HEK293 (cell line): ENCODE data around the gene HIVEP2.
A peak's percentile ranks its signal among the peaks of the same experiment; 100 is the strongest.

Experiments
- CTCF ChIA-PET: fragments of 350-600 bp; formaldehyde crosslinking; extraction: SDS; loops from one replicate; lab custom pipeline; 2021; ENCODE audit warnings: antibody characterized with exemption; lab: Yijun Ruan, JAX
- POLR2A ChIA-PET: fragments of 300-600 bp; formaldehyde crosslinking; extraction: SDS; loops from one replicate; lab custom pipeline; 2020; ENCODE audit warnings: antibody characterized with exemption, inconsistent platforms; lab: Yijun Ruan, JAX
- H3K27ac ChIP-seq: fragments of 200-500 bp; sonication (Bioruptor generic); 2 replicates; pipeline ENCODE4 v1.5.1; 2014; ENCODE audit warnings: low read depth, low read length, control low read depth, inconsistent platforms; ENCODE audit errors: extremely low read depth
- H3K36me3 ChIP-seq, 2 experiments: fragments of 200-500 bp in 1 of 2; sonication (Bioruptor generic) in 1 of 2; 1 replicate in 1 of 2; 2 replicates in 1 of 2; pipeline ENCODE4 v1.5.1; 2014 to 2017; ENCODE audit warnings: inconsistent platforms in 2 of 2, low read length in 2 of 2; ENCODE audit not compliant: control insufficient read depth in 2 of 2, insufficient read depth in 1 of 2
- H3K4me1 ChIP-seq: fragments of 200-500 bp; sonication (Bioruptor generic); 2 replicates; pipeline ENCODE4 v1.5.1; 2014; ENCODE audit warnings: mild to moderate bottlenecking, low read length, inconsistent platforms; ENCODE audit not compliant: control insufficient read depth, insufficient read depth
- H3K4me3 ChIP-seq: 2 replicates; pipeline ENCODE4 v1.5.1; 2011; ENCODE audit warnings: low read depth, mild to moderate bottlenecking, control low read depth, low read length, moderate library complexity
- H3K9me3 ChIP-seq: fragments of 200-500 bp; sonication (Bioruptor generic); 2 replicates; pipeline ENCODE4 v1.5.1; 2014; ENCODE audit warnings: low read depth, low read length, inconsistent platforms; ENCODE audit not compliant: control insufficient read depth, insufficient read depth
- GFI1B ChIP-seq: fragments of 450-650 bp; formaldehyde crosslinking; IDR thresholded peaks from 2 replicates; pipeline ENCODE4 v1.5.1; 2016; ENCODE audit warnings: missing biosample characterization, missing genetic modification characterization
- GLI4 ChIP-seq: fragments of 450-650 bp; formaldehyde crosslinking; IDR thresholded peaks from 2 replicates; pipeline ENCODE4 v1.5.1; 2016; ENCODE audit warnings: missing biosample characterization, missing genetic modification characterization
- KLF1 ChIP-seq: fragments of 450-650 bp; formaldehyde crosslinking; IDR thresholded peaks from 2 replicates; pipeline ENCODE4 v1.5.1; 2016; ENCODE audit warnings: missing biosample characterization, missing genetic modification characterization
- KLF9 ChIP-seq: fragments of 450-650 bp; formaldehyde crosslinking; IDR thresholded peaks from 2 replicates; pipeline ENCODE4 v1.5.1; 2016; ENCODE audit warnings: missing biosample characterization, missing genetic modification characterization, low read depth
- MEIS1 ChIP-seq: sonication (generic); formaldehyde crosslinking; IDR thresholded peaks from 2 replicates; pipeline ENCODE4 v1.8.1; 2022; ENCODE audit warnings: missing genetic modification reagents, mild to moderate bottlenecking, borderline replicate concordance
- PRDM10 ChIP-seq: fragments of 450-650 bp; formaldehyde crosslinking; IDR thresholded peaks from 2 replicates; pipeline ENCODE4 v1.5.1; 2016; ENCODE audit warnings: missing biosample characterization, missing genetic modification characterization
- PRDM6 ChIP-seq: fragments of 450-650 bp; formaldehyde crosslinking; IDR thresholded peaks from 2 replicates; pipeline ENCODE4 v1.5.1; 2017; ENCODE audit warnings: missing biosample characterization, missing genetic modification characterization
- REPIN1 ChIP-seq: fragments of 450-650 bp; formaldehyde crosslinking; IDR thresholded peaks from 2 replicates; pipeline ENCODE4 v1.5.1; 2017; ENCODE audit warnings: missing biosample characterization, missing genetic modification characterization, low read depth
- SETDB1 ChIP-seq: IDR thresholded peaks from one replicate; pipeline ENCODE4 v1.6.1; 2017; ENCODE audit warnings: mild to moderate bottlenecking, low read length, moderate library complexity, mixed read lengths; ENCODE audit not compliant: insufficient read length
- SP2 ChIP-seq: fragments of 450-650 bp; formaldehyde crosslinking; IDR thresholded peaks from 2 replicates; pipeline ENCODE4 v1.5.1; 2016; ENCODE audit warnings: missing biosample characterization, missing genetic modification characterization
- YY1 ChIP-seq: fragments of 450-650 bp; formaldehyde crosslinking; IDR thresholded peaks from 2 replicates; pipeline ENCODE4 v1.5.1; 2018; ENCODE audit warnings: missing biosample characterization, missing genetic modification characterization
- ZBTB21 ChIP-seq: fragments of 450-650 bp; formaldehyde crosslinking; IDR thresholded peaks from 2 replicates; pipeline ENCODE4 v1.5.1; 2017; ENCODE audit warnings: missing biosample characterization, missing genetic modification characterization
- ZBTB44 ChIP-seq: fragments of 450-650 bp; IDR thresholded peaks from 2 replicates; pipeline ENCODE4 v1.5.1; 2018; ENCODE audit warnings: missing biosample characterization, mild to moderate bottlenecking, missing genetic modification characterization
- ZBTB6 ChIP-seq: fragments of 450-650 bp; formaldehyde crosslinking; IDR thresholded peaks from 2 replicates; pipeline ENCODE4 v1.5.1; 2017; ENCODE audit warnings: missing biosample characterization, missing genetic modification characterization
- ZBTB8A ChIP-seq: fragments of 450-650 bp; formaldehyde crosslinking; IDR thresholded peaks from 2 replicates; pipeline ENCODE4 v1.5.1; 2016; ENCODE audit warnings: missing biosample characterization, missing genetic modification characterization
- ZNF10 ChIP-seq: fragments of 450-650 bp; formaldehyde crosslinking; IDR thresholded peaks from 2 replicates; pipeline ENCODE4 v1.5.1; 2017; ENCODE audit warnings: missing biosample characterization, missing genetic modification characterization
- ZNF157 ChIP-seq: fragments of 450-650 bp; formaldehyde crosslinking; IDR thresholded peaks from 2 replicates; pipeline ENCODE4 v1.5.1; 2016; ENCODE audit warnings: missing biosample characterization, missing genetic modification characterization
- ZNF18 ChIP-seq: fragments of 450-650 bp; formaldehyde crosslinking; IDR thresholded peaks from 2 replicates; pipeline ENCODE4 v1.5.1; 2016; ENCODE audit warnings: missing biosample characterization, missing genetic modification characterization
- ZNF274 ChIP-seq, 2 experiments: fragments of 200-500 bp in 1 of 2; fragments of 450-650 bp in 1 of 2; sonication (Bioruptor generic) in 1 of 2; formaldehyde crosslinking in 1 of 2; IDR thresholded peaks; 2 replicates each; pipeline versions ENCODE4 v1.5.1 to v1.6.1; 2014 to 2016; ENCODE audit warnings: borderline replicate concordance in 1 of 2, inconsistent platforms in 1 of 2, low read length in 1 of 2, missing biosample characterization in 1 of 2, missing genetic modification characterization in 1 of 2
- ZNF292 ChIP-seq: fragments of 450-650 bp; formaldehyde crosslinking; IDR thresholded peaks from 2 replicates; pipeline ENCODE4 v1.5.1; 2016; ENCODE audit warnings: low read depth, missing biosample characterization, missing genetic modification characterization, borderline replicate concordance
- ZNF366 ChIP-seq: fragments of 450-650 bp; formaldehyde crosslinking; conservative IDR thresholded peaks from 2 replicates; pipeline ENCODE4 v1.5.1; 2016; ENCODE audit warnings: missing biosample characterization, missing genetic modification characterization
- ZNF394 ChIP-seq: fragments of 450-650 bp; formaldehyde crosslinking; IDR thresholded peaks from 2 replicates; pipeline ENCODE4 v1.5.1; 2016; ENCODE audit warnings: missing biosample characterization, missing genetic modification characterization, mild to moderate bottlenecking, moderate library complexity, borderline replicate concordance
- ZNF510 ChIP-seq: fragments of 450-650 bp; formaldehyde crosslinking; IDR thresholded peaks from 2 replicates; pipeline ENCODE4 v1.5.1; 2018; ENCODE audit warnings: mild to moderate bottlenecking, missing genetic modification characterization, missing biosample characterization; ENCODE audit not compliant: insufficient replicate concordance
- ZNF529 ChIP-seq: fragments of 450-650 bp; formaldehyde crosslinking; IDR thresholded peaks from 2 replicates; pipeline ENCODE4 v1.5.1; 2017; ENCODE audit warnings: missing genetic modification characterization, missing biosample characterization; ENCODE audit not compliant: insufficient replicate concordance
- ZNF660 ChIP-seq: fragments of 450-650 bp; IDR thresholded peaks from 2 replicates; pipeline ENCODE4 v1.5.1; 2018; ENCODE audit warnings: missing biosample characterization, mild to moderate bottlenecking, missing genetic modification characterization
- ZSCAN16 ChIP-seq: fragments of 450-650 bp; formaldehyde crosslinking; IDR thresholded peaks from 2 replicates; pipeline ENCODE4 v1.5.1; 2016; ENCODE audit warnings: missing biosample characterization, missing genetic modification characterization

Gene HIVEP2

GRCh38 chr6:142944124-142945048, 590 bp downstream of the HIVEP2 start:
- H3K4me3 ChIP-seq, result peak overlapping the region; percentile 78
- peaks cover 19% of the 10 kb centered on the region for H3K4me1 ChIP-seq
- peak overlapping the region; percentile 97 for H3K27ac ChIP-seq
- POLR2A ChIA-PET, result interaction anchor here (1.0 to 1.4 kb wide), 4 partner anchors 10 to 483 kb away, joined by 3 to 5 read pairs (median 3); no protein-coding TSS in a partner anchor
- H3K9me3 ChIP-seq, result no peaks in the 10 kb centered on the region
- CTCF ChIA-PET, result interaction anchor here (0.6 to 2.3 kb wide), 5 partner anchors 14 to 535 kb away, joined by 3 to 12 read pairs (median 4); no protein-coding TSS in a partner anchor
- no peaks in the 10 kb centered on the region for H3K36me3 ChIP-seq
- no peak for TF ChIP-seq REPIN1 (tag by site-specific recombination)
- no peak; the same call in 1 of the 2 replicates for TF ChIP-seq ZBTB6 (tag by site-specific recombination)
- TF ChIP-seq GFI1B (tag by site-specific recombination), result no peak
- 0 out of 2 replicates have a peak, but pooled peaks have one; percentile 30 for TF ChIP-seq ZSCAN16 (tag by site-specific recombination)
- no peak for TF ChIP-seq ZNF157 (tag by site-specific recombination)
- peak; percentile 70; the same call in 1 of the 2 replicates for TF ChIP-seq ZNF394 (tag by site-specific recombination)
- TF ChIP-seq SP2, result peak; percentile 74
- TF ChIP-seq PRDM10 (tag by site-specific recombination), result peak; percentile 98
- TF ChIP-seq ZNF292, result no peak
- no peak for TF ChIP-seq ZNF529 (tag by site-specific recombination)
- TF ChIP-seq GLI4, result peak; percentile 87; the same call in 1 of the 2 replicates
- no peak for TF ChIP-seq ZNF18 (tag by site-specific recombination)
- TF ChIP-seq ZNF366 (tag by site-specific recombination), result peak; percentile 85
- TF ChIP-seq YY1, result no peak
- TF ChIP-seq ZNF510 (tag by site-specific recombination), result no peak
- TF ChIP-seq ZNF274 (IDR thresholded peaks at IDR 0.05; ENCODE audit: low read length), result no peak
- TF ChIP-seq ZNF274 (tag by site-specific recombination; IDR thresholded peaks at IDR 0.05; ENCODE audit: borderline replicate concordance), result no peak
- TF ChIP-seq ZBTB8A, result peak; percentile 97
- TF ChIP-seq SETDB1, result no peak
- peak; percentile 70; the same call in 1 of the 2 replicates for TF ChIP-seq ZNF660
- no peak for TF ChIP-seq PRDM6 (tag by site-specific recombination)
- TF ChIP-seq ZNF10 (tag by site-specific recombination), result no peak
- no peak; the same call in 1 of the 2 replicates for TF ChIP-seq ZBTB44 (tag by site-specific recombination)
- peak; percentile 97 for TF ChIP-seq ZBTB21 (tag by site-specific recombination)
- TF ChIP-seq MEIS1 (CRISPR knock-in tag), result no peak; the same call in 1 of the 2 replicates
- peak; percentile 51; the same call in 1 of the 2 replicates for TF ChIP-seq KLF1 (tag by site-specific recombination)
- peak; percentile 60; the same call in 1 of the 2 replicates for TF ChIP-seq KLF9 (tag by site-specific recombination)
